ENCODE data around the gene ABCC10.

- TF ChIP-seq CTCF (IDR thresholded peaks at IDR 0.05) = no peak
- no peak for TF ChIP-seq POLR2AphosphoS5 (IDR thresholded peaks at IDR 0.05)
Measured at GRCh38 chr6:43453831-43454230, 26.5 kb downstream of the ABCC10 start.
